Gastrocnemius medialis (tissue), 4 donors: ENCODE measurements around the gene TNPO3.

Experiments used
- POLR2A ChIP-seq, 2 donors: fragments of 450-650 bp; IDR thresholded peaks; one replicate each; pipeline ENCODE4 v1.6.1; 2017; ENCODE audit warnings: antibody characterized with exemption in 2 of 2, mild to moderate bottlenecking in 2 of 2, moderate library complexity in 2 of 2
- TF ChIP-seq, protein P1 (sequence below), 5 experiments: fragments of 450-650 bp in 3 of 5; fragments of 200-600 bp in 2 of 5; sonication (generic) in 2 of 5; IDR thresholded peaks in 4 of 5; conservative IDR thresholded peaks in 1 of 5; 1 replicate in 4 of 5; 2 replicates in 1 of 5; pipeline ENCODE4 v1.5.1; 2016 to 2019; ENCODE audit warnings: antibody characterized with exemption in 5 of 5, mild to moderate bottlenecking in 3 of 5, moderate library complexity in 3 of 5

DNA sequence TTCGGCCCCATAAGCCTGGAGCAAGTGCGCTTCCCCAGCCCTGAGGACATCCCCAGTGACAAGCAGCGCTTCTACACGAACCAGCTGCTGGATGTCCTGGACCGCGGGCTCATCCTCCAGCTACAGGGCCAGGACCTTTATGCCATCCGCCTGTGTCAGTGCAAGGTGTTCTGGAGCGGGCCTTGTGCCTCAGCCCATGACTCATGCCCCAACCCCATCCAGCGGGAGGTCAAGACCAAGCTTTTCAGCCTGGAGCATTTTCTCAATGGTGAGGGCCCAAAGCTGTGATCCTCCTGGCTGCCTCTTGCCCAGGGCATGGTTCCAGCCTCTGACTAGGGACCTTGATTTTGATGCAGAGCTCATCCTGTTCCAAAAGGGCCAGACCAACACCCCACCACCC, 107.1 kb downstream of the TNPO3 start:
- TF ChIP-seq, protein P1, sequence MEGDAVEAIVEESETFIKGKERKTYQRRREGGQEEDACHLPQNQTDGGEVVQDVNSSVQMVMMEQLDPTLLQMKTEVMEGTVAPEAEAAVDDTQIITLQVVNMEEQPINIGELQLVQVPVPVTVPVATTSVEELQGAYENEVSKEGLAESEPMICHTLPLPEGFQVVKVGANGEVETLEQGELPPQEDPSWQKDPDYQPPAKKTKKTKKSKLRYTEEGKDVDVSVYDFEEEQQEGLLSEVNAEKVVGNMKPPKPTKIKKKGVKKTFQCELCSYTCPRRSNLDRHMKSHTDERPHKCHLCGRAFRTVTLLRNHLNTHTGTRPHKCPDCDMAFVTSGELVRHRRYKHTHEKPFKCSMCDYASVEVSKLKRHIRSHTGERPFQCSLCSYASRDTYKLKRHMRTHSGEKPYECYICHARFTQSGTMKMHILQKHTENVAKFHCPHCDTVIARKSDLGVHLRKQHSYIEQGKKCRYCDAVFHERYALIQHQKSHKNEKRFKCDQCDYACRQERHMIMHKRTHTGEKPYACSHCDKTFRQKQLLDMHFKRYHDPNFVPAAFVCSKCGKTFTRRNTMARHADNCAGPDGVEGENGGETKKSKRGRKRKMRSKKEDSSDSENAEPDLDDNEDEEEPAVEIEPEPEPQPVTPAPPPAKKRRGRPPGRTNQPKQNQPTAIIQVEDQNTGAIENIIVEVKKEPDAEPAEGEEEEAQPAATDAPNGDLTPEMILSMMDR (IDR thresholded peaks at IDR 0.05 in 4 of 5, conservative IDR thresholded peaks at IDR 0.05 in 1 of 5), result no peak
- no peak for TF ChIP-seq POLR2A (IDR thresholded peaks at IDR 0.05)
